RWPE2 (cell line): ENCODE results near the gene DET1.

Source experiments
- ATAC-seq: fragments of 200-7000 bp; cut with Tn5 transposase; 3 replicates; pipeline ENCODE4 v1.9.1; 2021; ENCODE audit warnings: low read depth
- DNase-seq: peaks from one replicate; pipeline ENCODE4 v3.0.0-alpha.2; 2020; ENCODE audit warnings: low spot score
- H3K27ac ChIP-seq: fragments of 450-650 bp; 2 replicates; pipeline ENCODE4 v1.5.1; 2017; ENCODE audit warnings: mild to moderate bottlenecking; ENCODE audit not compliant: poor library complexity, severe bottlenecking
- H3K27me3 ChIP-seq: fragments of 250-450 bp; sonication (Bioruptor Pico); 2 replicates; pipeline ENCODE4 v1.5.1; 2021; ENCODE audit warnings: mild to moderate bottlenecking, moderate library complexity; ENCODE audit not compliant: insufficient read depth, poor library complexity, severe bottlenecking
- H3K36me3 ChIP-seq: fragments of 250-450 bp; sonication (Bioruptor Pico); 2 replicates; pipeline ENCODE4 v1.5.1; 2020; ENCODE audit warnings: low read depth, mild to moderate bottlenecking, moderate library complexity
- H3K4me1 ChIP-seq: fragments of 250-450 bp; sonication (Bioruptor Pico); 2 replicates; pipeline ENCODE4 v1.5.1; 2021; ENCODE audit warnings: mild to moderate bottlenecking, moderate library complexity; ENCODE audit not compliant: insufficient read depth, poor library complexity, severe bottlenecking
- H3K4me3 ChIP-seq: fragments of 250-450 bp; sonication (Bioruptor Pico); 2 replicates; pipeline ENCODE4 v1.5.1; 2021; ENCODE audit warnings: mild to moderate bottlenecking, moderate library complexity; ENCODE audit not compliant: severe bottlenecking
- H3K9me3 ChIP-seq: fragments of 250-450 bp; sonication (Bioruptor Pico); 2 replicates; pipeline ENCODE4 v1.5.1; 2021; ENCODE audit warnings: mild to moderate bottlenecking, moderate library complexity; ENCODE audit not compliant: severe bottlenecking
- CTCF ChIP-seq: fragments of 450-650 bp; IDR thresholded peaks from one replicate; pipeline ENCODE4 v1.5.1; 2017; ENCODE audit warnings: mild to moderate bottlenecking, moderate library complexity; ENCODE audit not compliant: poor library complexity, severe bottlenecking

Gene DET1

GRCh38 chr15:88518903-88519302 is 27.6 kb downstream of the DET1 start:
- Histone ChIP-seq H3K4me1 (no peaks in the 10 kb centered on the region), H3K27ac (no peak overlapping the region), H3K27me3 (no peaks in the 10 kb centered on the region), H3K4me3 (no peak overlapping the region), H3K9me3 (no peaks in the 10 kb centered on the region), H3K36me3 (peaks cover 6% of the 10 kb centered on the region)
- ATAC-seq (peak; percentile 36; the same call in 1 of the 3 replicates), DNase-seq (no peak)
- TF ChIP-seq CTCF: no peak

GRCh38 chr15:88513195-88513594 is 33.3 kb downstream of the DET1 start:
- TF ChIP-seq CTCF: no peak
- Histone ChIP-seq H3K27me3 (no peaks in the 10 kb centered on the region), H3K4me3 (no peak overlapping the region), H3K4me1 (no peaks in the 10 kb centered on the region), H3K36me3 (peaks cover 17% of the 10 kb centered on the region), H3K27ac (no peak overlapping the region), H3K9me3 (no peaks in the 10 kb centered on the region)
- ATAC-seq (peak; percentile 82), DNase-seq (no peak)

- Histone ChIP-seq H3K4me3 (no peak overlapping the region), H3K4me1 (no peaks in the 10 kb centered on the region), H3K27me3 (no peaks in the 10 kb centered on the region), H3K36me3 (peaks cover 17% of the 10 kb centered on the region), H3K9me3 (no peaks in the 10 kb centered on the region), H3K27ac (no peak overlapping the region)
- no peak for DNase-seq
- peak; percentile 33; the same call in 1 of the 3 replicates for ATAC-seq
- no peak for TF ChIP-seq CTCF
Measured at GRCh38 chr15:88512601-88513000, 33.9 kb downstream of the DET1 start.

- peaks cover 17% of the 10 kb centered on the region for H3K36me3 ChIP-seq
- H3K9me3 ChIP-seq: no peaks in the 10 kb centered on the region
- no peak overlapping the region for H3K4me3 ChIP-seq
- no peak overlapping the region for H3K27ac ChIP-seq
- DNase-seq (no peak), ATAC-seq (no peak)
- H3K4me1 ChIP-seq: no peaks in the 10 kb centered on the region
- no peaks in the 10 kb centered on the region for H3K27me3 ChIP-seq
- TF ChIP-seq CTCF: no peak
Measured at GRCh38 chr15:88512078-88512477, 34.4 kb downstream of the DET1 start.

- ATAC-seq: no peak
- no peaks in the 10 kb centered on the region for H3K4me1 ChIP-seq
- TF ChIP-seq CTCF: no peak
- H3K27ac ChIP-seq: no peak overlapping the region
- DNase-seq: no peak
- no peak overlapping the region for H3K4me3 ChIP-seq
- H3K36me3 ChIP-seq: peaks cover 17% of the 10 kb centered on the region
- no peaks in the 10 kb centered on the region for H3K9me3 ChIP-seq
- H3K27me3 ChIP-seq: no peaks in the 10 kb centered on the region
Measured at GRCh38 chr15:88511161-88511560, 35.3 kb downstream of the DET1 start.
